Measurements from ENCODE around the gene KPNA4.
"Not testable (repeated sequence)": the region's sequence is repeated elsewhere in the genome, so short reads cannot be mapped to it uniquely, and the experiment has no call there.

KPNA4 gene

GRCh38 chr3:160569894-160570652, 4.7 kb upstream of the KPNA4 start:
- DNase-seq (ENCODE audit: low read depth in 2 of 2) = no peak

GRCh38 chr3:160568989-160569388, 3.6 kb upstream of the KPNA4 start:
- DNase-seq (ENCODE audit: low read depth in 2 of 2) = no peak

GRCh38 chr3:160567774-160568173, 2.4 kb upstream of the KPNA4 start:
- DNase-seq (ENCODE audit: low read depth in 2 of 2) = no peak

- no peak for DNase-seq (ENCODE audit: low read depth in 2 of 2)
These were observed 1.1 kb upstream of the KPNA4 start for GRCh38 chr3:160566499-160566898.

- peak in 1 of 2 donors; percentile 20 for DNase-seq (ENCODE audit: low read depth in 2 of 2)
These were observed 376 bp downstream of the KPNA4 start for GRCh38 chr3:160564949-160565441.

- DNase-seq (ENCODE audit: low read depth in 2 of 2) = no peak
These were observed 986 bp downstream of the KPNA4 start for GRCh38 chr3:160564258-160564911.

GRCh38 chr3:160562952-160563351, 2.4 kb downstream of the KPNA4 start:
- no peak for DNase-seq (ENCODE audit: low read depth in 2 of 2)

GRCh38 chr3:160557571-160557970, 7.8 kb downstream of the KPNA4 start:
- DNase-seq (ENCODE audit: low read depth in 2 of 2) = no peak

GRCh38 chr3:160556141-160556540, 9.2 kb downstream of the KPNA4 start:
- DNase-seq (ENCODE audit: low read depth in 2 of 2) = no peak

GRCh38 chr3:160554980-160555379, 10.4 kb downstream of the KPNA4 start:
- DNase-seq (ENCODE audit: low read depth in 2 of 2) = no peak

GRCh38 chr3:160553827-160554226, 11.5 kb downstream of the KPNA4 start:
- DNase-seq (ENCODE audit: low read depth in 2 of 2) = no peak

- DNase-seq (ENCODE audit: low read depth in 2 of 2) = no peak
These were observed 18.6 kb downstream of the KPNA4 start for GRCh38 chr3:160546727-160547126.

- DNase-seq (ENCODE audit: low read depth in 2 of 2) = no peak
These were observed 19.9 kb downstream of the KPNA4 start for GRCh38 chr3:160545504-160545871.

- no peak for DNase-seq (ENCODE audit: low read depth in 2 of 2)
These were observed 20.4 kb downstream of the KPNA4 start for GRCh38 chr3:160544844-160545503.

- no peak for DNase-seq (ENCODE audit: low read depth in 2 of 2)
These were observed 24.8 kb downstream of the KPNA4 start for GRCh38 chr3:160540551-160540950.

- DNase-seq (ENCODE audit: low read depth in 2 of 2) = no peak
These were observed 26.5 kb downstream of the KPNA4 start for GRCh38 chr3:160538895-160539294.

- no peak for DNase-seq (ENCODE audit: low read depth in 2 of 2)
These were observed 27.6 kb downstream of the KPNA4 start for GRCh38 chr3:160537729-160538128.

- DNase-seq (ENCODE audit: low read depth in 2 of 2) = no peak
These were observed 33.0 kb downstream of the KPNA4 start for GRCh38 chr3:160532371-160532770.

- no peak for DNase-seq (ENCODE audit: low read depth in 2 of 2)
These were observed 34.1 kb downstream of the KPNA4 start for GRCh38 chr3:160531311-160531710.

GRCh38 chr3:160516391-160516790, 49.0 kb downstream of the KPNA4 start:
- not testable (repeated sequence) for DNase-seq (ENCODE audit: low read depth in 2 of 2)

GRCh38 chr3:160501325-160501724, 64.0 kb downstream of the KPNA4 start:
- no peak for DNase-seq (ENCODE audit: low read depth in 2 of 2)

- DNase-seq (ENCODE audit: low read depth in 2 of 2) = no peak
These were observed 67.2 kb downstream of the KPNA4 start for GRCh38 chr3:160498202-160498601.

GRCh38 chr3:160490166-160490565, 75.2 kb downstream of the KPNA4 start:
- DNase-seq (ENCODE audit: low read depth in 2 of 2) = no peak

All from stimulated activated CD4-positive, alpha-beta T cell treated with anti-CD3 and anti-CD28 coated beads, Interleukin-1b, Interleukin-23, amount 100 ng/mL, for 1 hour (primary cell).